Activated CD8-positive, alpha-beta memory T cell treated with anti-CD3 and anti-CD28 coated beads, Interleukin-2, amount 50 U/mL, for 4 hours (primary cell): ENCODE results near the gene PRKG2.
A peak's percentile ranks its signal among the peaks of the same experiment; 100 is the strongest.

ENCODE experiments used
- DNase-seq: peaks from one replicate; pipeline ENCODE4 v3.0.0-alpha.2; 2020

Gene PRKG2

DNA sequence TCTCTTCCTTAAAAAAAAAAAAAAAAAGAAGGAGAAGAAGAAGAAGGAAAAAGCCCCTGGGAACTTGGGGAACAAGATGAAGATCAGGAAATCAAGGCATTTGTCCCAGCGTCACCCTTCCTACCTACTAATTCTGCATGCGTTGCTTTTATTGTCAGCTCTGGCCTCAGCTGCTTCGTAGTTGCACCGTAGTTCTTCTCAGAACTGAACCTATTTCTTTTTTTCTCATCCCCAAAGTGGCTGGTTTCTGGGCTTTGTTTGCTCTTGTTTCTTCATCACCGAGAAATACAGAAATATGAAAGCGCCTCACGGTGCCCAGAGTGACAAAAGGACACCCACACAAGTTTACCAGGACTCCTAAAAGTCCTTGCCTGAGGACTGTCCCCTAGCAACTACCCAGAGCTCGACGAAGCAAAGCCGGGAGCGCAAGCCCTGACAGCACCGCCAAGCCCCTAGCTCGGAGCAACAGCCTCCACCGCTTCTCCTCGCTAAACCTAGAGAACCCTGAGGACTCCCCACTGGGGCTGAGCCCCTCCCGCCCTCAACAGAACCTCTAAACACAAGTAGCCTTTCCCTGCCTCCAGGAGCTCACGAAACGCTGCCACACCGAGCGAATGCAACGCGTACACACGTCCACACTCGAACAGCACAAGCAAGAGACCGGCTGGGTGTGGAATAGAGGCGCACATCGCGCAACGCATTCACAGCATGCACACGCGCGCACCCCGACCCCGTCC lies 710 bp downstream of the PRKG2 start:
- no peak for DNase-seq

GRCh38 chr4:81213671-81214070 lies 1.4 kb downstream of the PRKG2 start:
- no peak for DNase-seq

- no peak for DNase-seq
Observed at GRCh38 chr4:81211956-81212355, 3.1 kb downstream of the PRKG2 start.

DNA sequence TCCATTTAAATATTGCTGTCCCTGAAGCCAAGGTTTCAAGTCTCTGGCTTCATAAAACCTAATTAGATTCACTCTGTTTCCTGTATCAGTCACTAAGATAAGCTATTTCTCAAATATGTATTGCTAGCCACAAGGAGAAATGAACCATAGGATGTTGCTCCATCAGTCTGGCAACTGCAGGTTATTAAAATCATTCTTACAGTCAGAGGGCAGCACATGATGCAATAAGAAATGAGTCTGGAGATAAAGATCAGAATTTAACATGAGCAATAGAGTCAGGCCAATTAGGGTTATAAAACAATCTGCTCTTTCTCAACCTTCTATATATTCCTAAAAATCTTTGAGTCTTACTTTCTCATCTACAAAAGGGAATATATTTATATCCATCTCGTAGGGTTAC lies 7.2 kb downstream of the PRKG2 start:
- no peak for DNase-seq

GRCh38 chr4:81205302-81205701 lies 9.7 kb downstream of the PRKG2 start:
- no peak for DNase-seq

DNA sequence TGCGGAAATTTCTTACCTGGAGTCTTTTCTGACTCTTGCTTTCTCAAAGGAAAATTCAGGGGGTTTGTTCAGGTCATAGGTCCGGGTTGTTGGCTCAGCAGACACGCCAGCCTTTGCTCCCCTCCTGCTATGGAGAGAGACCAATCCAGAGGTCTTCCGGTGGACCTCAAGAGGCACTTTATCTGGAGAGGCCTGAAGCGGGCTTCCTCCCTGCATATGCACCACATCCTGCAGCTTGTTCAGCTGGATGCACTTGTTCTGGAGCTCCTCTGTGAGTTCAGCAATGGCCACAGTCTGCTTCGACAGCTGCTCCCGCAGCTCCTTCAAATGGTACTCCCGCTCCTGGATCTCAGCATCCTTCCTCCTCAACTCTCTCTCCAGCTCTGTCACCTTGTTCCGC lies 10.5 kb downstream of the PRKG2 start:
- no peak for DNase-seq

GRCh38 chr4:81199831-81200230 lies 15.2 kb downstream of the PRKG2 start:
- no peak for DNase-seq

- DNase-seq = no peak
Observed at GRCh38 chr4:81198609-81199008, 16.4 kb downstream of the PRKG2 start.

DNA sequence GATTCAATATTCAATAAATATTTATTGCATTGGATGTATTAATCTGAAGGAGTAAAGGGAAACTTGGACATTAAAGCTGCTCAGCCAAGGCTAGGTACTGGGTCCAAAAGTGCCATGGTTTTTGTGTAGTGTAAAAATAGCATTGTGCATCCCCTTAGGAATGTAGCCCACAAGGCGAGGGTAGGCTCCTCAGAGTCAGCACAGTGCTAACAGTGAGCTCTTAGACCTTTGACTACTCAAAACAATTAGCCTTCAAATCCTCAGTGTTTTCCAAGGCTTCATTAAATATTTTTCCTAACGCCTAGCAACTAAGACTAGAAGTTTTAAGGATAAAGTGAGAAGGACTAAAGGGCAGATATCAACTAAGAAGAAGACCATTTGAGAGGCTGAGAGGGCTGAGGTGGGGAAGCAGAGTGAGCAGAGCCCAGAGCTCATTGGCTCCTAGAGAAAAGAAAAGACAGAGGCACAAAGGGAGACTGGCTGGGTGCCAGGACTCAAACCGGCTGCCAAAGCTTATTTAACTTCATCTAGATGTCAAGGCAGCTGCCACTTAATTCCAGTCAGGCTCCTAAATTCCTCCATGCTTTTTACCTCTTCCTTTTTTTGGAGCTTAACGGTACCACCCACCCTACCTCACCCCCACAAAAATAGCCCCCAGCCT lies 17.0 kb downstream of the PRKG2 start:
- DNase-seq = no peak

GRCh38 chr4:81196126-81196650 lies 18.8 kb downstream of the PRKG2 start:
- DNase-seq = no peak

- DNase-seq = no peak
Observed at GRCh38 chr4:81195475-81195874, 19.5 kb downstream of the PRKG2 start.

DNA sequence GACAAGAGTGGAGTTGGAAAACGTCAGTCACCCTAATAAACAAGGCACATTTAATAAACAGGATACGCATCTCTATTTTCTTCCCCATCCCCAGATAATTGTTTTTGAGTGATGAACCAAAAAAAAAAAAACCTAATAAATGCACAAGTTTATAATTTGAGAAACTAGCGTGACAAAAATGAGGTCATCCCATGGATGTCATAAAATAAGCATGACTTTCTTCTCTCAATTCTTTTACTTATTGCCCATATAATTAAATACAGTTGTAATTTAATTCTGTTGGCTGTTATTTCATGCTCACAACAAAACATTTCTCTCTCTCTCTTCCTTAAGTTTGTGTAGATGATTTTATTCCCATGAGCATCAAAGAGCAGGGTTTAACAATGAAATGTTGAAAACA lies 20.7 kb downstream of the PRKG2 start:
- DNase-seq = no peak

DNA sequence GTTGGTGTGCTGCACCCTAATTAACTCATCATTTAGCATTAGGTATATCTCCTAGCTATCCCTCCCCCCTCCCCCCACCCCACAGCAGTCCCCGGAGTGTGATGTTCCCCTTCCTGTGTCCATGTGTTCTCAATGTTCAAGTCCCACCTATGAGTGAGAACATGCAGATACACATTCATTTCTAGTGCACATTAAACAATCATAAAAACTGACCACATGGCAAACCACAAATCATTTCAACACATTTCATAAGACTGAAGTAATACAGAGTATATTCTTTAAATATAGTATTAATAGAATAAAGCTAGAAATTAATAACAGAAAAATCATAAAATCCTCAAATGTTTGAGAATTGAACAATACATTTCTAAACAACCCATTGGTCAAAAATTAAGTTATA lies 34.1 kb downstream of the PRKG2 start:
- no peak for DNase-seq

DNA sequence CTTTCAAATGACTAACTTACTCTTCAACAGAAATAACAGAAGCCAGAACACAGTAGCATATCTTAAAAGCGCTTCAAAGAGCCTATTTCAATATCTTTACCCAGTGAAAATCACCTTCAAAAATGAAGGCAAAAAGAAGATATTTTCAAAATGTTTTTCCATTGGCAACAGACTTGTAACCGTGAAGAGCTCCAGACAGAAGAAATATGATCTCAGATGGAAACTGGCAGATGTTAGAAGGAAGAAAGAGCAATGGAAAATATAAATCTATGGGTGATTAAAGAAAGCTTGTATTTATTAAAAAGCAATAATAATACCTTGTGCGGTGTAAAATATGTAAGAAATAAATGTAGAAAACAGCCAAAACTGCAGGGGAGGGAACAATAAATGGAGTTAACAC lies 35.7 kb downstream of the PRKG2 start:
- no peak for DNase-seq

GRCh38 chr4:81173213-81173612 lies 41.8 kb downstream of the PRKG2 start:
- no peak for DNase-seq

- DNase-seq = no peak
Observed at GRCh38 chr4:81166458-81167160, 48.4 kb downstream of the PRKG2 start.

- DNase-seq = no peak
Observed at GRCh38 chr4:81165861-81166430, 49.1 kb downstream of the PRKG2 start.

DNA sequence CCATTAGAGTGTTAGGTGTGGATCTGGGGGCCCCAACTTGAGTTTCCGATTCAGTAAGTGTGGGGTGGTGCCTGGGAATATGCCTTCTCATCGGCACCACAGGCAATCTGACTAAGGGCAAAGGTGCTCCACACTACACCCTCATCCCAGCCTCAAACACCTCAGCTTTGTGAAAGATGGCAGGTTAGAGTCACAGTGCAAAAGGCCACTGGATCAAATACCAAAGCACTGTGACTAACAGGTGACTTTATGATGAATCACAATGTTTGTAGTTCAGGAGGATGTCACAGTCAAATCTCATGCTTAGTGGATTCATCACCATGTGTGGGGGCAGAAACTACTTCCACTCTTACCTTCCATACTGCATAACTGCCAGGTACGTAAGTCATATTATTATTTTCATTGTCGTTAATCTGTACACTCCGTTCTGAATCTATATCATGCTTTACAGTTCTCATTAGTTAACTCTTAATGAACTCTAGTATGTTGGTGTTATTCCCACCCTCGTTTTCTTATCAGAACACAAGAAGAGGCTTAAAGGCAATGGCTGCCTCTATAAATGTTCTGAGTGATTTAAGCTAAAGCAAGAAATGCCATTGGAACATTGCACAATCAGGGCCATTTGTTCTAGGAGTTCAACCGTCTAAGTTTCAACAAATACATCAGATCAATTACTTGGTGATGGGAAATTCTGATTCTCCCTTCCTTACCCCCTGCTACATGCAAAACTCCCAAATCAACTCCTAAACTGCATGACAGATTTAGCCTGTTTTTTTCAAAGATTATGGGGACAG lies 50.2 kb downstream of the PRKG2 start:
- no peak for DNase-seq

DNA sequence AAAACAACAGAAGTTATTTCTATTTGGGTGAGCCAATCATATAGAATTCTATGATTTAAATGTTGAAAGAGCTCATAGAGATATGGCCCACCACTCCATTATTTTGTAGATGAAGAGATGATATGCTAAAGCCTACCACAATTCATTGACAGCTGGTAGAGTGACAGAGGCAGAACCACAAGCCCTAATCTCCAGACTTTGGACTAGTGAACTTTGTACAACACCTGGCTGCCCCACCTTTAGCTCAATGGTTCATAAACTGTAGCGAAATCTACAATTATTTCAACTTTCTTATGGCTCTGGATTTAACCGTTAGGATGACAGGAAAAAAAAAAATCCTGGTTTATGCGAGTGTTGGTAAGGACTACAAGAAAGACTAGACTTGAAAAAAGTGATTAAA lies 50.9 kb downstream of the PRKG2 start:
- DNase-seq = no peak

GRCh38 chr4:81162752-81163458 lies 52.1 kb downstream of the PRKG2 start:
- no peak for DNase-seq

GRCh38 chr4:81153714-81154323 lies 61.2 kb downstream of the PRKG2 start:
- DNase-seq = peak; percentile 15
